DND-41 (cell line): ENCODE measurements around the gene CLDN6.

Experiments
- ATAC-seq: fragments of 200-7000 bp; cut with Tn5 transposase; 3 replicates; pipeline ENCODE4 v1.9.1; 2021; ENCODE audit warnings: low read depth; ENCODE audit not compliant: insufficient read depth
- DNase-seq: peaks from one replicate; pipeline ENCODE4 v3.0.0-alpha.2; 2020
- H2AFZ ChIP-seq: 2 replicates; pipeline ENCODE4 v1.6.0; 2012; ENCODE audit warnings: low read depth, low read length
- H3K27ac ChIP-seq: 2 replicates; pipeline ENCODE4 v1.5.1; 2012; ENCODE audit warnings: low read length, inconsistent platforms
- H3K27me3 ChIP-seq: fragments of 200-600 bp; sonication (generic); 2 replicates; pipeline ENCODE4 v1.6.0; 2012; ENCODE audit warnings: low read length, mild to moderate bottlenecking, inconsistent platforms; ENCODE audit not compliant: insufficient read depth, poor library complexity
- H3K36me3 ChIP-seq: 2 replicates; pipeline ENCODE4 v1.5.1; 2012; ENCODE audit warnings: low read length, inconsistent platforms; ENCODE audit not compliant: insufficient read depth
- H3K4me1 ChIP-seq: 2 replicates; pipeline ENCODE4 v1.5.1; 2012; ENCODE audit warnings: mild to moderate bottlenecking, low read length; ENCODE audit not compliant: insufficient read depth
- H3K4me2 ChIP-seq: 2 replicates; pipeline ENCODE4 v1.6.0; 2012; ENCODE audit warnings: mild to moderate bottlenecking, moderate library complexity, low read length, inconsistent platforms; ENCODE audit not compliant: insufficient read depth
- H3K4me3 ChIP-seq, 2 experiments: fragments of 200-600 bp in 1 of 2; shearing (Covaris generic) in 1 of 2; 2 replicates each; pipeline ENCODE4 v1.5.1; 2012 to 2016; ENCODE audit warnings: inconsistent platforms in 2 of 2, low read length in 2 of 2, mild to moderate bottlenecking in 2 of 2, low read depth in 1 of 2, moderate library complexity in 1 of 2
- H3K79me2 ChIP-seq: 2 replicates; pipeline ENCODE4 v1.6.0; 2012; ENCODE audit warnings: low read length, inconsistent platforms; ENCODE audit not compliant: insufficient read depth
- H3K9ac ChIP-seq: 2 replicates; pipeline ENCODE4 v1.6.0; 2012; ENCODE audit warnings: low read depth, mild to moderate bottlenecking, inconsistent platforms, low read length, moderate library complexity
- H3K9me3 ChIP-seq: 2 replicates; pipeline ENCODE4 v1.5.1; 2012; ENCODE audit warnings: low read length, moderate library complexity, mild to moderate bottlenecking, inconsistent platforms; ENCODE audit not compliant: insufficient read depth, severe bottlenecking
- H4K20me1 ChIP-seq: 2 replicates; pipeline ENCODE4 v1.6.0; 2012; ENCODE audit warnings: low read length; ENCODE audit not compliant: insufficient read depth
- CTCF ChIP-seq: IDR thresholded peaks from 2 replicates; pipeline ENCODE4 v1.5.1; 2012; ENCODE audit warnings: borderline replicate concordance, low read length, moderate library complexity, mild to moderate bottlenecking; ENCODE audit not compliant: poor library complexity, severe bottlenecking; ENCODE audit errors: extremely low read depth
- EZH2 ChIP-seq: IDR thresholded peaks from 3 replicates; pipeline ENCODE4 v1.6.1; 2012; ENCODE audit warnings: borderline replicate concordance, low read depth, mild to moderate bottlenecking, moderate library complexity, low read length, inconsistent platforms; ENCODE audit not compliant: severe bottlenecking

The CLDN6 gene

GRCh38 chr16:3015865-3016521, 2.0 kb downstream of the CLDN6 start:
- no peak for TF ChIP-seq EZH2
- TF ChIP-seq CTCF, result no peak
- Histone ChIP-seq H3K4me1 (peaks cover 16% of the 10 kb centered on the region), H2AFZ (no peak overlapping the region), H3K9me3 (no peaks in the 10 kb centered on the region), H3K27me3 (no peaks in the 10 kb centered on the region), H3K27ac (no peak overlapping the region), H3K36me3 (no peaks in the 10 kb centered on the region), H3K9ac (no peak overlapping the region), H4K20me1 (no peaks in the 10 kb centered on the region; the same call in 1 of the 2 replicates), H3K4me2 (no peak overlapping the region), H3K79me2 (no peaks in the 10 kb centered on the region; the same call in 1 of the 2 replicates), H3K4me3 (no peak overlapping the region)
- DNase-seq (no peak), ATAC-seq (no peak)

- no peaks in the 10 kb centered on the region for H3K36me3 ChIP-seq
- H3K4me1 ChIP-seq, result peaks cover 6% of the 10 kb centered on the region
- no peaks in the 10 kb centered on the region; the same call in 1 of the 2 replicates for H4K20me1 ChIP-seq
- H3K79me2 ChIP-seq, result no peaks in the 10 kb centered on the region
- H3K4me2 ChIP-seq, result no peak overlapping the region
- H3K4me3 ChIP-seq, result no peak overlapping the region
- H3K27ac ChIP-seq, result no peak overlapping the region
- no peak for DNase-seq
- ATAC-seq, result no peak
- H2AFZ ChIP-seq, result no peak overlapping the region
- no peaks in the 10 kb centered on the region for H3K9me3 ChIP-seq
- no peaks in the 10 kb centered on the region for H3K27me3 ChIP-seq
- TF ChIP-seq CTCF, result no peak
- no peak for TF ChIP-seq EZH2
- no peak overlapping the region for H3K9ac ChIP-seq
These were observed 3.0 kb downstream of the CLDN6 start for GRCh38 chr16:3014971-3015370.

GRCh38 chr16:3013998-3014690, 3.8 kb downstream of the CLDN6 start:
- no peaks in the 10 kb centered on the region for H3K9me3 ChIP-seq
- TF ChIP-seq EZH2, result no peak
- TF ChIP-seq CTCF, result no peak

More at GRCh38 chr16:3013998-3014690, 3.8 kb downstream of the CLDN6 start:
- H3K27me3 ChIP-seq, result no peaks in the 10 kb centered on the region
- DNase-seq (no peak), ATAC-seq (no peak)
- peaks cover 2% of the 10 kb centered on the region; the same call in 1 of the 2 replicates for H3K4me1 ChIP-seq
- no peak overlapping the region for H2AFZ ChIP-seq
- H3K4me2 ChIP-seq, result no peak overlapping the region
- H3K27ac ChIP-seq, result no peak overlapping the region
- no peak overlapping the region for H3K9ac ChIP-seq
- no peaks in the 10 kb centered on the region for H3K79me2 ChIP-seq
- H4K20me1 ChIP-seq, result no peaks in the 10 kb centered on the region; the same call in 1 of the 2 replicates
- H3K36me3 ChIP-seq, result no peaks in the 10 kb centered on the region
- no peak overlapping the region for H3K4me3 ChIP-seq
